ENCODE measurements around the gene RNASEH2A. TPM values are rescaled to one million over a fixed set of nuclear protein-coding genes. Genes with fewer than 3 reads are reported as not detected.

RNASEH2A gene
- total RNA-seq, 2 experiments from 2014 or later: 27.0 to 51.1 TPM

- H3K4me1 Mint-ChIP-seq: no peaks in the 10 kb centered on the region
- intact Hi-C loops (cut with DNase I, micrococcal nuclease): loop anchor here in 1 of 2 experiments (5.0 kb wide), 1 partner anchor 37 kb away; no protein-coding TSS in a partner anchor
- POLR2A ChIA-PET: no interaction called here
- no peaks in the 10 kb centered on the region for H3K27me3 Mint-ChIP-seq
- no peak for ATAC-seq
- no peak for DNase-seq
- H3K4me3 Mint-ChIP-seq: no peak overlapping the region
- H3K27ac Mint-ChIP-seq: no peak overlapping the region
- H3K36me3 Mint-ChIP-seq (ENCODE audit: low read depth): no peaks in the 10 kb centered on the region
- CTCF ChIA-PET: interaction anchor here (0.6 to 1.8 kb wide), 2 partner anchors 12 to 296 kb away, joined by 3 to 7 read pairs; no protein-coding TSS in a partner anchor
- no peaks in the 10 kb centered on the region for H3K9me3 Mint-ChIP-seq (ENCODE audit: low read depth)
Measured at GRCh38 chr19:12859546-12859945, 53.2 kb downstream of the RNASEH2A start.

Small RNAs within 50 kb of the gene (microRNA-seq; reads per million reads assigned to microRNA genes)
- not detected for gene MIR5684 (ENCODE audit: borderline replicate concordance)
- not detected for gene MIR6794 (ENCODE audit: borderline replicate concordance)

Other genes starting within 250 kb of the RNASEH2A start
- 1 to 10 TPM; 7.7 to 8.7 TPM for gene ZNF490, start 195.8 kb upstream of the RNASEH2A start, total RNA-seq
- 10 to 100 TPM; 16.1 to 18.1 TPM for gene ZNF791, start 195.7 kb upstream of the RNASEH2A start, total RNA-seq
- gene MAN2B1, start 139.8 kb upstream of the RNASEH2A start, total RNA-seq: 100 to 1,000 TPM; 118 to 154 TPM
- 10 to 100 TPM; 13.5 to 19.5 TPM for gene WDR83, start 139.8 kb upstream of the RNASEH2A start, total RNA-seq
- 100 to 1,000 TPM; 101 to 112 TPM for gene DHPS, start 124.7 kb upstream of the RNASEH2A start, total RNA-seq
- gene GNG14, start 118.6 kb upstream of the RNASEH2A start, total RNA-seq: not detected
- 1 to 10 TPM; 8.3 to 8.8 TPM for gene FBXW9, start 110.0 kb upstream of the RNASEH2A start, total RNA-seq
- gene TNPO2, start 82.7 kb upstream of the RNASEH2A start, total RNA-seq: 100 to 1,000 TPM in 1 of 2 experiments, 10 to 100 TPM in 1; 84.8 to 101 TPM
- 100 to 1,000 TPM; 160 to 215 TPM for gene TRIR, start 71.9 kb upstream of the RNASEH2A start, total RNA-seq
- 10 to 100 TPM; 53.7 to 61.9 TPM for gene GET3, start 69.1 kb upstream of the RNASEH2A start, total RNA-seq
- not detected for gene BEST2, start 54.8 kb upstream of the RNASEH2A start, total RNA-seq
- gene HOOK2, start 31.0 kb upstream of the RNASEH2A start, total RNA-seq: 10 to 100 TPM; 20.4 to 20.9 TPM
- 100 to 1,000 TPM; 375 to 412 TPM for gene JUNB, start 15.1 kb upstream of the RNASEH2A start, total RNA-seq
- 100 to 1,000 TPM; 261 to 325 TPM for gene PRDX2, start 4.8 kb upstream of the RNASEH2A start, total RNA-seq
- 10 to 100 TPM; 31.0 to 48.2 TPM for gene THSD8, start 4.5 kb upstream of the RNASEH2A start, total RNA-seq
- gene RTBDN, start 28.0 kb downstream of the RNASEH2A start, total RNA-seq: not detected
- gene MAST1, start 31.9 kb downstream of the RNASEH2A start, total RNA-seq: 1 to 10 TPM; 1.8 to 2.7 TPM
- gene DNASE2, start 74.9 kb downstream of the RNASEH2A start, total RNA-seq: 10 to 100 TPM; 22.5 to 24.3 TPM
- under 1 TPM; 0.18 to 0.37 TPM for gene KLF1, start 80.6 kb downstream of the RNASEH2A start, total RNA-seq
- gene GCDH, start 84.6 kb downstream of the RNASEH2A start, total RNA-seq: 10 to 100 TPM; 36.2 to 41.1 TPM
- gene SYCE2, start 112.7 kb downstream of the RNASEH2A start, total RNA-seq: 1 to 10 TPM; 2.7 to 3.5 TPM
- 100 to 1,000 TPM; 120 to 142 TPM for gene FARSA, start 127.1 kb downstream of the RNASEH2A start, total RNA-seq
- 100 to 1,000 TPM; 557 to 569 TPM for gene CALR, start 132.0 kb downstream of the RNASEH2A start, total RNA-seq
- 100 to 1,000 TPM; 189 to 265 TPM for gene RAD23A, start 139.3 kb downstream of the RNASEH2A start, total RNA-seq
- 10 to 100 TPM; 31.1 to 36.3 TPM for gene GADD45GIP1, start 150.6 kb downstream of the RNASEH2A start, total RNA-seq
- under 1 TPM; 0.21 to 0.25 TPM for gene DAND5, start 163.0 kb downstream of the RNASEH2A start, total RNA-seq
- 1 to 10 TPM; 4.3 to 4.8 TPM for gene NFIX, start 188.9 kb downstream of the RNASEH2A start, total RNA-seq

Measured in activated CD4-positive, alpha-beta T cell treated with anti-CD3 and anti-CD28 coated beads for 36 hours (primary cell).